Activated gamma-delta T cell (primary cell): Measurements from ENCODE around the gene NEGR1.

Source experiments
- DNase-seq: peaks from one replicate; lab custom pipeline; 2025; lab: John Stamatoyannopoulos, UW

The NEGR1 gene

GRCh38 chr1:72117621-72118020, 164.7 kb downstream of the NEGR1 start:
- DNase-seq = no peak

- no peak for DNase-seq
These were observed 167.0 kb downstream of the NEGR1 start for GRCh38 chr1:72115290-72115689.

- DNase-seq = no peak
These were observed 170.7 kb downstream of the NEGR1 start for GRCh38 chr1:72111662-72112061.

GRCh38 chr1:72109916-72110315, 172.4 kb downstream of the NEGR1 start:
- DNase-seq = no peak

GRCh38 chr1:72105201-72105600, 177.1 kb downstream of the NEGR1 start:
- no peak for DNase-seq

GRCh38 chr1:72101840-72102632, 180.3 kb downstream of the NEGR1 start:
- DNase-seq = no peak

- DNase-seq = no peak
These were observed 181.6 kb downstream of the NEGR1 start for GRCh38 chr1:72100771-72101170.

GRCh38 chr1:72097851-72098570, 184.3 kb downstream of the NEGR1 start:
- no peak for DNase-seq

GRCh38 chr1:72094209-72094608, 188.1 kb downstream of the NEGR1 start:
- DNase-seq = no peak

GRCh38 chr1:72086394-72086793, 195.9 kb downstream of the NEGR1 start:
- no peak for DNase-seq

- DNase-seq = no peak
These were observed 206.9 kb downstream of the NEGR1 start for GRCh38 chr1:72075425-72075824.

GRCh38 chr1:72066431-72066830, 215.9 kb downstream of the NEGR1 start:
- no peak for DNase-seq

GRCh38 chr1:72064196-72065075, 217.9 kb downstream of the NEGR1 start:
- DNase-seq = no peak

- no peak for DNase-seq
These were observed 218.8 kb downstream of the NEGR1 start for GRCh38 chr1:72063364-72064044.

- DNase-seq = no peak
These were observed 219.8 kb downstream of the NEGR1 start for GRCh38 chr1:72062584-72062983.

GRCh38 chr1:72060466-72061245, 221.7 kb downstream of the NEGR1 start:
- no peak for DNase-seq

GRCh38 chr1:72056516-72056915, 225.8 kb downstream of the NEGR1 start:
- DNase-seq = no peak

GRCh38 chr1:72051538-72051937, 230.8 kb downstream of the NEGR1 start:
- no peak for DNase-seq

- no peak for DNase-seq
These were observed 231.8 kb downstream of the NEGR1 start for GRCh38 chr1:72050551-72050950.

- DNase-seq = no peak
These were observed 244.5 kb downstream of the NEGR1 start for GRCh38 chr1:72037745-72038343.

- DNase-seq = no peak
These were observed 247.5 kb downstream of the NEGR1 start for GRCh38 chr1:72034827-72035226.
